Common myeloid progenitor, CD34-positive (primary cell): ENCODE results near the gene STARD13.
"Not testable (repeated sequence)": the region's sequence is repeated elsewhere in the genome, so short reads cannot be mapped to it uniquely, and the experiment has no call there.

Source experiments
- CTCF ChIA-PET: fragments of 350-600 bp; sonication (Branson Sonifier 250); formaldehyde crosslinking; loops from one replicate; lab custom pipeline; 2021; ENCODE audit warnings: antibody characterized with exemption; lab: Charles Lee
- POLR2A ChIA-PET: fragments of 350-600 bp; sonication (Branson Sonifier 250); formaldehyde crosslinking; loops from one replicate; lab custom pipeline; 2021; ENCODE audit warnings: antibody characterized with exemption; lab: Charles Lee
- DNase-seq, 3 donors: peaks; one replicate each; pipeline versions ENCODE4 v3.0.0 to v3.0.0-alpha.2; 2013
- H3K27ac ChIP-seq, 2 experiments: 1 replicate in 1 of 2; 2 replicates in 1 of 2; pipeline ENCODE4 v1.7.0; 2013; ENCODE audit warnings: inconsistent platforms in 2 of 2, low read length in 2 of 2, mild to moderate bottlenecking in 2 of 2, low read depth in 1 of 2, moderate library complexity in 1 of 2; ENCODE audit not compliant: severe bottlenecking in 2 of 2, insufficient read depth in 1 of 2, poor library complexity in 1 of 2
- H3K27me3 ChIP-seq, 5 experiments: replicated peaks in 2 of 5; 1 replicate in 3 of 5; 2 replicates in 2 of 5; pipeline versions ENCODE4 v1.6.1 to v1.7.0; 2013; ENCODE audit warnings: low read length in 4 of 5, mild to moderate bottlenecking in 2 of 5, moderate library complexity in 2 of 5, inconsistent platforms in 1 of 5; ENCODE audit not compliant: insufficient read depth in 5 of 5, control insufficient read depth in 4 of 5
- H3K36me3 ChIP-seq, 4 experiments: 1 replicate in 2 of 4; 2 replicates in 2 of 4; pipeline versions ENCODE4 v1.6.1 to v1.7.0; 2013; ENCODE audit warnings: low read length in 3 of 4, control low read depth in 1 of 4, mild to moderate bottlenecking in 1 of 4; ENCODE audit not compliant: control insufficient read depth in 4 of 4, insufficient read depth in 4 of 4
- H3K4me1 ChIP-seq, 4 experiments: 1 replicate in 3 of 4; 2 replicates in 1 of 4; pipeline versions ENCODE4 v1.6.1 to v1.7.1; 2013; ENCODE audit warnings: low read length in 3 of 4, mild to moderate bottlenecking in 3 of 4, control low read depth in 1 of 4, inconsistent platforms in 1 of 4, moderate library complexity in 1 of 4; ENCODE audit not compliant: control insufficient read depth in 4 of 4, insufficient read depth in 4 of 4; ENCODE audit errors: control extremely low read depth in 1 of 4
- H3K4me3 ChIP-seq, 7 experiments: 1 replicate in 4 of 7; 2 replicates in 3 of 7; pipeline versions ENCODE4 v1.5.1 to v1.7.0; 2013; ENCODE audit warnings: mild to moderate bottlenecking in 7 of 7, low read length in 6 of 7, moderate library complexity in 6 of 7, inconsistent platforms in 2 of 7, low read depth in 2 of 7, control low read depth in 1 of 7; ENCODE audit not compliant: insufficient read depth in 4 of 7, control insufficient read depth in 1 of 7; ENCODE audit errors: extremely low read depth in 1 of 7
- H3K9me3 ChIP-seq, 5 experiments: 1 replicate in 4 of 5; 2 replicates in 1 of 5; pipeline versions ENCODE4 v1.6.1 to v1.7.1; 2013; ENCODE audit warnings: low read length in 4 of 5, mild to moderate bottlenecking in 2 of 5, inconsistent platforms in 1 of 5, low read depth in 1 of 5, moderate library complexity in 1 of 5; ENCODE audit not compliant: control insufficient read depth in 4 of 5, insufficient read depth in 2 of 5; ENCODE audit errors: control extremely low read depth in 1 of 5
- WGBS: methylation state at CpG from one replicate; pipeline ENCODE4 v1.1.5; 2013; ENCODE audit not compliant: insufficient coverage; 5-methylcytosine and 5-hydroxymethylcytosine counted together

Gene STARD13

GRCh38 chr13:33172400-33172799, 113.2 kb downstream of the STARD13 start:
- Histone ChIP-seq H3K36me3 (no peaks in the 10 kb centered on the region), H3K27me3 (no peaks in the 10 kb centered on the region), H3K27ac (no peak overlapping the region), H3K9me3 (no peaks in the 10 kb centered on the region), H3K4me3 (no peak overlapping the region), H3K4me1 (no peaks in the 10 kb centered on the region)
- DNase-seq = no peak
- CTCF ChIA-PET = no interaction called here
- POLR2A ChIA-PET = no interaction called here
- whole genome bisulfite sequencing = 100% methylated on average over 1 of the region's 2 CpGs

DNA sequence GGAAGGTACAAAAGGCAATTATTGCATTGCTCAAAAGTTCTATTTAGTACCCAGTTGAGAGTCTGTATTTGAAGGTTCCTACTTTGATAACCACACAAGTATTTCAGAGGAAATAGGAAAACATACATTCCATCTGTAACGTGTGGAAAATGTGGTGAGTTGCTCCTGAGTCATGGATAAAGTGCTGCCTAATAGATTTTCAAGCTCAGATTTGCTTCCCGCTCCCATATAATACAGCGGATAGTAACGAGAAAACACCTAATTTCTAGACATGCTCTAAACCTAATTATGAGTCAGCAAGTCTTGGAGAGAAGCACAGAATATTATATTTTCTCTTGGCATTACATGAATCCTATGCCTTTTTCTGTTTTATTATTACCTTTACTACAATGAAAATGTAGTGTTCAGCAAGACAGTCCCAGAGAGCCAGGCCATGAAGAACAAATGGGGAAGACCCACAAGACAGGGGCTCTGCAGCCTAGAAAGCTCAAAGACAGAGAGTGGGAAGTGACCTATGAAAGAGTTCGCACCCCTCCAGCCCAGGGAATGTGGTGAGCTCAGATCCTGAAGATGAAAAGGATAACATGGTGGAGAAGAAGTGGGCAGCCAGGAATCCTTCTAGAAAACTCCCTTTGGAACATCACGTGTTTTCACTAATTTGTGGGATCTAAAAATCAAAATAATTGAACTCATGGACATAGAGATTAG, 116.1 kb downstream of the STARD13 start:
- no peaks in the 10 kb centered on the region for H3K36me3 ChIP-seq
- POLR2A ChIA-PET = no interaction called here
- no peak overlapping the region for H3K27ac ChIP-seq
- CTCF ChIA-PET = no interaction called here
- no peak for DNase-seq
- H3K4me3 ChIP-seq = no peak overlapping the region
- no peaks in the 10 kb centered on the region for H3K9me3 ChIP-seq
- 94% methylated on average over 6 of the region's 6 CpGs for WGBS
- H3K27me3 ChIP-seq = no peaks in the 10 kb centered on the region
- no peaks in the 10 kb centered on the region for H3K4me1 ChIP-seq

GRCh38 chr13:33168321-33168960, 117.1 kb downstream of the STARD13 start:
- Histone ChIP-seq H3K36me3 (no peaks in the 10 kb centered on the region), H3K27me3 (no peaks in the 10 kb centered on the region), H3K4me3 (no peak overlapping the region), H3K9me3 (no peaks in the 10 kb centered on the region), H3K4me1 (no peaks in the 10 kb centered on the region), H3K27ac (no peak overlapping the region)
- no peak for DNase-seq
- WGBS = 91% methylated on average over 2 of the region's 5 CpGs
- ChIA-PET CTCF (no interaction called here), POLR2A (no interaction called here)

- Histone ChIP-seq H3K36me3 (peaks cover 0 to under 1% (median 0%) of the 10 kb centered on the region in 4 experiments), H3K9me3 (peaks cover 0 to 4% (median 0%) of the 10 kb centered on the region in 5 experiments), H3K27me3 (no peaks in the 10 kb centered on the region), H3K27ac (no peak overlapping the region), H3K4me3 (no peak overlapping the region), H3K4me1 (no peaks in the 10 kb centered on the region)
- DNase-seq = no peak
- 100% methylated on average over 9 of the region's 12 CpGs for WGBS
- ChIA-PET POLR2A (no interaction called here), CTCF (no interaction called here)
Observed at GRCh38 chr13:33167491-33167890, 118.1 kb downstream of the STARD13 start.

DNA sequence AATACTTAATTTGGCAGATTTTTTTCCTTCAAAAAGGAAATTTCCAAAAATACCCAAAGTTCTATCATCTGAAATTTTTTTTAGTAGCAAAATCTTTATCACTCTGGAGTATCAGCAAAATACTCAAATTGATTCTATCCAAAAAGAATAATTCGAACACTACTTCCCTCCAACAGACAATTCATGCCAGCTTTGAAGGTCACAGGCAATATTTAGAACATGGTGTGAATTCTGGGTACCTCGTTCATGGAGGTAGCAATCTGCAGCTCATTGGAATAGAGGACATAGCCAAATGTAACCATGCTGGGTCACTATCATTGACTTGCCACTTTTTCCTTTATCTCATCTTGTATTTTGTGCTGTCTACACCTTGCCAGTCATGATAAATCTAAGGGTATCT, 119.8 kb downstream of the STARD13 start:
- Histone ChIP-seq H3K4me3 (no peak overlapping the region), H3K27me3 (no peaks in the 10 kb centered on the region), H3K4me1 (no peaks in the 10 kb centered on the region), H3K9me3 (peaks cover 0 to 8% (median 3%) of the 10 kb centered on the region in 5 experiments), H3K27ac (no peak overlapping the region), H3K36me3 (peaks cover 0 to 2% (median 0%) of the 10 kb centered on the region in 4 experiments)
- POLR2A ChIA-PET = no interaction called here
- DNase-seq = no peak
- CTCF ChIA-PET = interaction anchor here (1.5 kb wide), 1 partner anchor 19 kb away, joined by 4 read pairs; no protein-coding TSS in a partner anchor
- 93% methylated on average over 2 of the region's 2 CpGs for WGBS

- H3K4me3 ChIP-seq = no peak overlapping the region
- H3K4me1 ChIP-seq = no peaks in the 10 kb centered on the region
- DNase-seq = no peak
- no CpG with 5 or more reads among the region's 2 CpGs for WGBS
- no peak overlapping the region for H3K27ac ChIP-seq
- H3K27me3 ChIP-seq = no peaks in the 10 kb centered on the region
- peaks cover 0 to 8% (median 3%) of the 10 kb centered on the region in 5 experiments for H3K9me3 ChIP-seq
- ChIA-PET POLR2A (no interaction called here), CTCF (interaction anchor here (1.5 to 1.7 kb wide), 2 partner anchors 12 to 20 kb away, joined by 4 read pairs; no protein-coding TSS in a partner anchor)
- peaks cover 0 to 2% (median 0%) of the 10 kb centered on the region in 4 experiments for H3K36me3 ChIP-seq
Observed at GRCh38 chr13:33164331-33164730, 121.2 kb downstream of the STARD13 start.

- H3K4me1 ChIP-seq, CTCF ChIA-PET, DNase-seq, H3K36me3 ChIP-seq, H3K27me3 ChIP-seq, POLR2A ChIA-PET, H3K27ac ChIP-seq, H3K9me3 ChIP-seq, H3K4me3 ChIP-seq: not testable (repeated sequence)
- no CpG with 5 or more reads among the region's 2 CpGs for WGBS
Observed at GRCh38 chr13:33162725-33163124, 122.8 kb downstream of the STARD13 start.
